HUES6 (cell line): ENCODE results near the gene METTL25B.

Experiments used
- H3K27ac ChIP-seq: 2 replicates; pipeline ENCODE4 v1.7.0; 2013; ENCODE audit warnings: low read depth, mild to moderate bottlenecking, low read length, inconsistent platforms
- H3K27me3 ChIP-seq: 2 replicates; pipeline ENCODE4 v1.6.1; 2013; ENCODE audit warnings: low read length; ENCODE audit not compliant: control insufficient read depth, insufficient read depth
- H3K36me3 ChIP-seq: 2 replicates; pipeline ENCODE4 v1.6.1; 2013; ENCODE audit warnings: low read length; ENCODE audit not compliant: control insufficient read depth, insufficient read depth
- H3K4me1 ChIP-seq: 2 replicates; pipeline ENCODE4 v1.6.1; 2013; ENCODE audit warnings: low read length; ENCODE audit not compliant: control insufficient read depth, insufficient read depth
- H3K4me3 ChIP-seq: 2 replicates; pipeline ENCODE4 v1.5.1; 2013; ENCODE audit warnings: low read depth, low read length
- H3K9ac ChIP-seq: one replicate; pipeline ENCODE4 v1.6.1; 2013; ENCODE audit warnings: mild to moderate bottlenecking, low read length
- H3K9me3 ChIP-seq: 2 replicates; pipeline ENCODE4 v1.6.1; 2013; ENCODE audit warnings: low read depth, low read length; ENCODE audit not compliant: control insufficient read depth, insufficient read depth

The METTL25B gene

GRCh38 chr1:156744344-156744743 lies 16.1 kb downstream of the METTL25B start:
- Histone ChIP-seq H3K36me3 (peaks cover 26% of the 10 kb centered on the region), H3K27ac (no peak overlapping the region), H3K27me3 (no peaks in the 10 kb centered on the region), H3K4me3 (no peak overlapping the region), H3K9me3 (no peaks in the 10 kb centered on the region), H3K4me1 (peaks cover 51% of the 10 kb centered on the region), H3K9ac (no peak overlapping the region)

GRCh38 chr1:156744786-156745419 lies 16.6 kb downstream of the METTL25B start:
- Histone ChIP-seq H3K4me1 (peaks cover 57% of the 10 kb centered on the region), H3K36me3 (peaks cover 26% of the 10 kb centered on the region), H3K9ac (peak overlapping the region; percentile 15), H3K9me3 (no peaks in the 10 kb centered on the region), H3K27me3 (no peaks in the 10 kb centered on the region), H3K4me3 (no peak overlapping the region), H3K27ac (peak overlapping the region; percentile 19; the same call in 1 of the 2 replicates)

- Histone ChIP-seq H3K9me3 (no peaks in the 10 kb centered on the region), H3K9ac (no peak overlapping the region), H3K27me3 (no peaks in the 10 kb centered on the region), H3K4me3 (peak overlapping the region; percentile 73), H3K4me1 (peaks cover 62% of the 10 kb centered on the region), H3K36me3 (peaks cover 26% of the 10 kb centered on the region), H3K27ac (peak overlapping the region; percentile 100; the same call in 1 of the 2 replicates)
These were observed 17.6 kb downstream of the METTL25B start for GRCh38 chr1:156745881-156746280.

GRCh38 chr1:156746406-156746727 lies 18.1 kb downstream of the METTL25B start:
- Histone ChIP-seq H3K27ac (peak overlapping the region; percentile 100), H3K9ac (peak overlapping the region; percentile 99)

GRCh38 chr1:156746728-156747631 lies 18.7 kb downstream of the METTL25B start:
- Histone ChIP-seq H3K9ac (peak overlapping the region; percentile 99), H3K27me3 (no peaks in the 10 kb centered on the region), H3K27ac (peak overlapping the region; percentile 100), H3K36me3 (peaks cover 26% of the 10 kb centered on the region), H3K4me3 (peak overlapping the region; percentile 94), H3K9me3 (no peaks in the 10 kb centered on the region), H3K4me1 (peaks cover 56% of the 10 kb centered on the region)

More at GRCh38 chr1:156746406-156746727, 18.1 kb downstream of the METTL25B start:
- Histone ChIP-seq H3K36me3 (peaks cover 26% of the 10 kb centered on the region), H3K9me3 (no peaks in the 10 kb centered on the region), H3K4me1 (peaks cover 62% of the 10 kb centered on the region), H3K4me3 (peak overlapping the region; percentile 73), H3K27me3 (no peaks in the 10 kb centered on the region)

GRCh38 chr1:156747742-156748669 lies 19.7 kb downstream of the METTL25B start:
- H3K4me3 ChIP-seq, result peak overlapping the region; percentile 94
- H3K9ac ChIP-seq, result peak overlapping the region; percentile 97
- no peaks in the 10 kb centered on the region for H3K9me3 ChIP-seq
- peak overlapping the region; percentile 81 for H3K27ac ChIP-seq
- peaks cover 57% of the 10 kb centered on the region for H3K4me1 ChIP-seq
- H3K27me3 ChIP-seq, result no peaks in the 10 kb centered on the region
- H3K36me3 ChIP-seq, result peaks cover 24% of the 10 kb centered on the region

GRCh38 chr1:156748670-156749418 lies 20.6 kb downstream of the METTL25B start:
- Histone ChIP-seq H3K27me3 (no peaks in the 10 kb centered on the region), H3K9ac (peak overlapping the region; percentile 97), H3K36me3 (peaks cover 15% of the 10 kb centered on the region), H3K27ac (peak overlapping the region; percentile 81; the same call in 1 of the 2 replicates), H3K9me3 (no peaks in the 10 kb centered on the region), H3K4me1 (peaks cover 58% of the 10 kb centered on the region), H3K4me3 (peak overlapping the region; percentile 94)

- peak overlapping the region; percentile 81; the same call in 1 of the 2 replicates for H3K27ac ChIP-seq
- peaks cover 58% of the 10 kb centered on the region for H3K4me1 ChIP-seq
- H3K36me3 ChIP-seq, result peaks cover 11% of the 10 kb centered on the region
These were observed 21.3 kb downstream of the METTL25B start for GRCh38 chr1:156749419-156750118.

GRCh38 chr1:156750191-156750672 lies 22.0 kb downstream of the METTL25B start:
- Histone ChIP-seq H3K9ac (peak overlapping the region; percentile 97), H3K27me3 (no peaks in the 10 kb centered on the region), H3K9me3 (no peaks in the 10 kb centered on the region), H3K4me1 (peaks cover 53% of the 10 kb centered on the region), H3K36me3 (peaks cover 4% of the 10 kb centered on the region; the same call in 1 of the 2 replicates), H3K27ac (peak overlapping the region; percentile 88), H3K4me3 (peak overlapping the region; percentile 94)

More at GRCh38 chr1:156749419-156750118, 21.3 kb downstream of the METTL25B start:
- H3K9me3 ChIP-seq, result no peaks in the 10 kb centered on the region
- no peaks in the 10 kb centered on the region for H3K27me3 ChIP-seq
- peak overlapping the region; percentile 94 for H3K4me3 ChIP-seq
- H3K9ac ChIP-seq, result peak overlapping the region; percentile 97
